HG03045 (cell line): ENCODE results near the gene ZNF550.
"Not testable (repeated sequence)": the region's sequence is repeated elsewhere in the genome, so short reads cannot be mapped to it uniquely, and the experiment has no call there.

Source experiments
- ATAC-seq: cut with Tn5 transposase; IDR thresholded peaks from one replicate; pipeline ENCODE4 v1.9.1; 2021; ENCODE audit warnings: mild to moderate bottlenecking, moderate library complexity; ENCODE audit not compliant: unreplicated experiment

The ZNF550 gene

GRCh38 chr19:57537953-57538547 is 21.6 kb downstream of the ZNF550 start:
- no peak for ATAC-seq

- peak; percentile 98 for ATAC-seq
Measured at GRCh38 chr19:57527136-57527881, 32.4 kb downstream of the ZNF550 start, which contains the start of gene ZNF549. Gene ZNF549 (plus strand): TSS chr19:57527356. CDS start chr19:57527574, 218 bp downstream.

GRCh38 chr19:57518021-57518420 is 41.6 kb downstream of the ZNF550 start:
- not testable (repeated sequence) for ATAC-seq

GRCh38 chr19:57515255-57515654 is 44.4 kb downstream of the ZNF550 start:
- ATAC-seq, result no peak

- no peak for ATAC-seq
Measured at GRCh38 chr19:57512845-57513244, 46.8 kb downstream of the ZNF550 start.

GRCh38 chr19:57511484-57511883 is 48.2 kb downstream of the ZNF550 start:
- ATAC-seq, result no peak

- ATAC-seq, result no peak
Measured at GRCh38 chr19:57506163-57506562, 53.5 kb downstream of the ZNF550 start.

- not testable (repeated sequence) for ATAC-seq
Measured at GRCh38 chr19:57500400-57500799, 59.3 kb downstream of the ZNF550 start.

GRCh38 chr19:57499680-57500395 is 59.8 kb downstream of the ZNF550 start, which contains the start of gene ZNF773:
Gene ZNF773 (plus strand): TSS chr19:57499938. CDS start chr19:57500081, 143 bp downstream.
- peak; percentile 98 for ATAC-seq

- ATAC-seq, result not testable (repeated sequence)
Measured at GRCh38 chr19:57499332-57499679, 60.4 kb downstream of the ZNF550 start.

- not testable (repeated sequence) for ATAC-seq
Measured at GRCh38 chr19:57488299-57488644, 71.4 kb downstream of the ZNF550 start.

- ATAC-seq, result peak; percentile 91
Measured at GRCh38 chr19:57487477-57488298, 72.0 kb downstream of the ZNF550 start, which contains the start of gene ZNF419. Gene ZNF419 (plus strand): TSS chr19:57487750. CDS start chr19:57487951, 201 bp downstream.
